COLO668 (cell line): ENCODE measurements around the gene TMEM255B.

Experiments used
- DNase-seq: peaks from one replicate; lab custom pipeline; 2025; ENCODE audit not compliant: unreplicated experiment; lab: John Stamatoyannopoulos, UW

Gene TMEM255B

DNA sequence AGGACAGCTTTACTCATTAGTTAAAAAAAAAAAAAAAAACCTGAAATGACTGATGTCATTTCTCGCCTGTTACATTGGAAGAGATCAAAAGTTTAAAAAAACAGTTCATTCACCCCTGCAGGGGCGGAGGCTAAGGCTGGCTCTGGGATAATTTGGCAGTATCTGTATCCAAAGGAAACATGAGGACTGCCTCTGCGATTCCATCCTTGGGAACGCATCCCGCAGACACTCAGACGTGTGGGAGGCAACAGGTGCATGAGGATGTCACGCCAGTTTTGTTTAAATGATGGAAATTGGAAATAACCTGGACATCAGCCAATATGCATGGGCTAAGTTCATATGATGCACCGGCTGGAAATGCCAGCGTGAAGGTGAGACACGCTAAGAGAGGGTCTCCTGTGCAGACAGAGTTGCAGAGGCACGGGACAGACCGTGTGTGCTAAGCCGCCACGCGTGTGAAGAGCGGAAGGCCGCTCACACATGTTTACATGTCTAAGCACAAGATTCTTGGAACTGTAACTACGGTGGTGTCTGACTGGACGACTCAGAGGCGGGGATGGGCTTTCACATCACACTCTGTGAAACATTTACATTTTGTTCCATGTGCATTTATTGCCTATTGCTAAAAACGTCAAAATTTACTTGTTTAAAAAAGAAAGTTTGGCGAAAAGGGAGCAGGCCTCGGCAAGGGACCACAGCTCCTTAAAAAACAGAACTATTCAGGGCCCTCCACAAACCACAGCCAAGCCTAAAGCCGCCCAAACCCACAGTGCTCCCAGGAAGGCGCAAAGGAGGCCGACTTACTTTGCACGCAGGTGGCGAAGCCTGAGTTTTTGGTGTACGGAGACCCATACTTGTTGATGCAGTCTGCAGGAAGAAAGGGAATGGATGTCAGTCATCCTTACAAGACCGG is 87.0 kb downstream of the TMEM255B start:
- no peak for DNase-seq

- no peak for DNase-seq
Observed at GRCh38 chr13:113846636-113847318, 87.8 kb downstream of the TMEM255B start.

GRCh38 chr13:113848020-113848419 is 89.0 kb downstream of the TMEM255B start:
- DNase-seq: no peak

DNA sequence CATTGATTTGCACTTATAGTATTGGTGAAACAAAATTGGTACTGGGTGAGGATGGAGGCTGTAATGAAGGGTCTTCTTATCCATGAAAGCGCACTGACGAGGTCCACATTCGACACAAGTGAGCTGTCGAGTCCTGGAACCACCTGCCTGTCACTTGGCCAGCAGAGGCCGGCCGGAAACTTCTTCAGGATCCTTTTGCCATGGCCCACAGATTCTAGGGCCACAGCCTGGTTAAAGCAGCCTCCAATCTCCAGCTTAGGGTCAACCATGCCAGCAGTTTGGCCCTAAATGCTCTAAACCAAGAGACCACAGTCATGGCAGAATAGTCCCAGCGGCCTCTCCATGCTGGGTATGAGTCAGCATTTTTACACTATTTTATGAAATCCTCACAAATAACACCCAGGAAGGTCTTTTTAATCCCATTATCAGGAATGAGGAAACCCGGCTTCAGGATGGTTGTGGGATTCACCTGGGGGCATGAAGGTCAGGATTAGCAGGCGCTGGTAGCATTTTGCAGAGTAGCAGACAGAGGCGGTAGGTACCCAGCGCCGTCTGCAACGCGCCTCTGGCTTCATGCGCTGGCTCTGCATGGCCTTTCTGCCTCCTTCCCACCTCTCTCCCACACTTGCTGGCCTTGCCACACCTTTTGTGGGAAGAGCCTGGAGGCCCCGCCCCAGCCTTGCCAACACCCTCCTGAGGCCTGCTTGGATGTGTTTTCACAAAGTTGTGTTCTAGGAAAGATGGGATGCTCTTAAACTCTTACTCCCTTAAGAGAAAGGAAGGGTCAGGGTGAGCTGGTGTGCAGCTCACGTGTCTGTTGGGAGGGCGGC is 89.6 kb downstream of the TMEM255B start:
- no peak for DNase-seq

DNA sequence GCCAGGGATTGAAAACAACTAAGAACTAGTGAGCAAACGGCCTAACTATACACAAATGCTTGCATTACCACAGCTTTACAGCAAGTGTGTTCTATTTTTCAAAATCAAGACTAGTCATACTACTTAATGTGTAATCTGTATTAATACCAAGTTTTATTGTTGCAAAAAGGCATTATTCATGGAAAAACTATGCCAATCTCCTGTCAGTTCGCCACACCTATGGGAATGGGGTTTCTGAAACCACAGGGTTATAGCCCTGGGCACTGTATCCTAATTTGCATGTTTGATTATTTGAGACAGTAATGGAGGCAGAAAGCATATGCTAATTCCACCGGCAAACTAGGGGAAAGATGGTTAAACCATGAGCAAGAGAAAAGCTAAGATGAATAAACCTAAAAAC is 90.5 kb downstream of the TMEM255B start:
- no peak for DNase-seq

- no peak for DNase-seq
Observed at GRCh38 chr13:113849981-113850721, 91.1 kb downstream of the TMEM255B start.

DNA sequence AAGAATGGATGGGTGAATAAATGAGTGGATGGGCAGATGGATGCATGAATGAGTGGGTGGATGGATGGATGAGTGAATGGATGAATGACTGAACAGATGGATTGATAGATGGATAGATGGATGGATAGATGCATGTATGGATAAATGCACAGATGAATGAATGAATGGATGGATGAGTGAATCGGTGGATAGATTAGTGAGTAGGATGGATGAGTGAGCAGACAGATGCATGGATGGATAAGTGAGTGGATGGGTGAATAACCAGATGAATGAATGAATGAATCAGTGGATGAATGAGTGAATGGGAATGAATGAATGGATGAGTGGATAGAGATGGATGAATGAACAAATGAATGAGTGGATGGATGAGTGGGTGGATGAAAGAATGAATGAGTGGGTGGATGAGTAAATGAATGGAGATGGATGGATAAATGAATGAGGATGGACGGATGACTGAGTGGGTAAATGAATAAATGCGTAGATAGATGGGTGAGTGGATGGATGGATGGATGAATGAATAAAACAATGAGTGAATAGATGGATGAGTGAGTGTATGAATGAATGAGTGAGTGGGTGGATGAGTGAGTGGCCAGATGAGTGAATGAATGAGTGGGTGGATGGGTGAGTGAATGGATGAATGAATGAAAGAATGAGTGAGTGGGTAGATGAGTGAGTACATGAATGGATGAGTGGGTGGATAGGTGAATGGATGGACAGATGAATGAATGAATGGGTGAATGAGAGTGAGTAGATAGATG is 91.9 kb downstream of the TMEM255B start:
- no peak for DNase-seq

DNA sequence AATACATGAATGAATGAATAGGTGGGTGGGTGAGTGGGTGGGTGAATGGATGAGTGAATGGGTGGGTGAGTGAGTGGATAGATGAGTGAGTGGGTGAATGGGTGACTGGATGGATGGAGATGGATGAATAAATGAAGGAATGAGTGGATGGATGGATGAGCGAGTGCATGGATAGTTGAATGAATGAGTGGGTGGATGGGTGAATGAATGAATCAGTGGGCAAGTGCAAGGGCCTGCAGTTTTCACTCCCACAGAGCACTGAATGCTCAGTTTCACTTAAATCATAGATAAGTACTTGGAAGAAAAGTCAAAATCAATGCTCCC is 92.4 kb downstream of the TMEM255B start:
- DNase-seq: no peak

- DNase-seq: no peak
Observed at GRCh38 chr13:113851826-113852535, 93.0 kb downstream of the TMEM255B start.

DNA sequence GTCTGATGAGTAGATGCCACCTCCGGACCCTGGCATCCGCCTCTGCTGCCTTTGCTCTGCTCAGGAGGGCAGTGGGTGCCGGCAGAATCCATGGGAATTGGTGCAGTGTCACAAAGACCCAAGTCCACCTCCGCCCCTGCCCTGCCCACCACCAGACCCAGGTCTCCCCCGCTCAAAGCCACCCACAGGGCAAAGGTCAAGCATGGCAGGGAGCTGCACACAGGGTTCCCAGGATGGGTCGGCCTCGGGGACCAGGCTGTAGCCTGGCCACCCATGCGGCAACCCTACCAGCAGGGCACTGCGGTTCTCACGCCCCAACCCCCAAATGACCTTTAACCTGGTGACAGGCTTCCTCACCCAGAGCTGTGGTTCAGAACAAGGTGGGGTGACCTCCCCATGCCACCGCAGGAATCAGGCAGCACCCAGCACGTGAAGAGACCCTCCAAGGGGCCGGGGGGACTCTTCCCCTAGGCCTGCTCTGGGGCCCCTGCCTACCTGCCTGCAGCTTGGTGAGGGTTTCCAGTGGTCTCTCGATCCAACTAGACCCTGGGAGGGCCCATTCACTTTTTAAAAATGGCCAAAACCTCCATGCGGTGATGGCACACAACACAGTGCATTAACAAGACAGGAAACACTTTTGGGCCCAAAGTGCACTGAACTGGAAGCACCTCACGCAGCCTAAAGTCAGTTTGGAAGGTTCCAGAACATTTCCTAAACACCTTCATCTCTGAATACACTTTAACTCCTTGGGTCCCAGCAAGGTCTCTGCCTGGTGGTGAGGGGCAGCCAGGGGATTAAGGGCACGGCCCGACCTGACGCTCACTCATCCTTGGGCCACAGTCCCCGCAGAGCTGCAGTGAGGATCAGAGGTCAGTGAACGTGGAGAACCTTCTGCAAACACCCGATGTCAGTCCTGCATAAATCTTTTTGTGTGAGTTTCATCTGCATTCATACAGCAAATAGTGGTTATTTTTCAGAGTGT is 93.8 kb downstream of the TMEM255B start:
- no peak for DNase-seq

DNA sequence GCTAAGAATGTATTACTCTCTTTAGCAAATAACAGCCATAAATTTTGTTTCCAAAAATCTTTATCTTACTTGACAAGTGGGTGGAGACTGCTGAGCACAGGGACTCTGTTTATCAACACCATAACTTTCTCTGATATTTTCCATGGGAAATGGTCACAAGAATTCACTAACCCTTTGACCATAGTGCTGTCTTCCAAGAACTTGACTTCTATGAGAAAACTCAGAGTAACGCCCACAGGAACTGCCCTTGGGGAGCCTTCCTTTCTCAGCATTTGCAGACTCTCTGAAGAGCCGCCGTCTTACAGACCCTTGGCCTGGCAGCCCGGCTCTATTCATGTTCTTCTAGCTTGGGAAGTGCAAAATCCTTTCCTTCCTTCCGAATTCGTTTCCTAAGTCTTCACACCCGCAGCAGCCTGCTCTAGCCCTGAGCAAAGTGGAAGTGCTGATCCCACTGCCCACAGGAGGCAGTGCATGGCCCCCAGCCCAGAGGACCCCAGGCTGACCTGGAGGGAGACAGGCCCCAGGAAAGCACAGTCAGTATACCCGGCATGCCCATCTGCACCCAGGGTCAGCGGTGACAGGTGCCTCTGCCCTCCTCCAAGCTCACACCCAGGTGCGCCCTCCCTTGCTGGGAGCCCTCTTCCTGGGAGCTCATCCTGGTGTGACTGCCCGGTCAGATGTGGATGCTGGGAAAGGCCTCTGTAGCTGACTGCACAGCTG is 94.7 kb downstream of the TMEM255B start:
- peak; percentile 65 for DNase-seq

- DNase-seq: no peak
Observed at GRCh38 chr13:113854238-113855011, 95.4 kb downstream of the TMEM255B start.

DNA sequence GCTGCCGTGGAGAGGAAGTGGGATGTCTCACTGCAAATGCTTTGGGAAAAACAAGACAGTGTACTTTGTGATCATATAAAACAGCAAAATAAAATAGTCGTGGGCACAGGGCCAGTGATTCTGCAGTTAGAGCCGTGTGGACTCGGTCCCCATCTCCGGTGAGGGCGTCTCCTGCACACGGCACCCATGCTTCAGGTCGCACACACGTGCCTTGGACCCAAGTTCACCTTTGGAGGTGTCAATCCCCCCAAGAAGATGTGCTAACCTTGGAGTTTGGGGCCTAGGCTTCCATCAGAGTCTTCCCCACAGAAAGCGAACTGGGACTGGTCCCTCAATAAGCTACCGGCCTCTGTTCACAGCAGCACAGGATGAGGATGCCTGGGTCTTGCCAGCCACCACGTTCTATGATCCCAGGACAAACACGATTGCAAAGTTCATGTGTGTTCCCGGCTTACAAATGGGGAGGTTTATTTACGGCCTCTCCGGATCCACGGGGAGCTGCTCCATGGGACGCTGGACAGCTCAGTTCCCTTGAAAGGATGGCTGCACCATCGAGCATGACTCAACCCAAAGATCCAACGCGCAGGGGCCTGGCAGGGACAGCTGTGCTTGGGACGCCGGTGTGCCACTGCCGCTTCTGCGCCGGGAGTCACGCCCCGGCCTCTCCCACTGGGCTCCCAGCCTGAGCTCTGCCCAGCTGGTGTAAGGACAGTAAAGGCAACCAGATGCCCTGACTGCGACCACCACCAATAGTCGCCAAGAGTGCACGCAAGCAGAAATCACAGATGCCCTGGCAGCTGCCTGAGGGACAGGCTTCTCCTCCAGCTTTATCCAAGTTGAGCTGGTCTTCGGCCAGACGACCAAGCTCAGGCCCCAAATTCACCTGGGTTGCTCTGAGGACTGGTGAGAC is 96.2 kb downstream of the TMEM255B start:
- DNase-seq: no peak

GRCh38 chr13:113855931-113856715 is 97.1 kb downstream of the TMEM255B start:
- no peak for DNase-seq

- peak; percentile 40 for DNase-seq
Observed at GRCh38 chr13:113856716-113857065, 97.7 kb downstream of the TMEM255B start.
